ENCODE data around the gene NRIP2. TPM values are rescaled to one million over a fixed set of nuclear protein-coding genes. Genes with fewer than 3 reads are reported as not detected.
A peak's percentile ranks its signal among the peaks of the same experiment; 100 is the strongest.

The NRIP2 gene, protein sequence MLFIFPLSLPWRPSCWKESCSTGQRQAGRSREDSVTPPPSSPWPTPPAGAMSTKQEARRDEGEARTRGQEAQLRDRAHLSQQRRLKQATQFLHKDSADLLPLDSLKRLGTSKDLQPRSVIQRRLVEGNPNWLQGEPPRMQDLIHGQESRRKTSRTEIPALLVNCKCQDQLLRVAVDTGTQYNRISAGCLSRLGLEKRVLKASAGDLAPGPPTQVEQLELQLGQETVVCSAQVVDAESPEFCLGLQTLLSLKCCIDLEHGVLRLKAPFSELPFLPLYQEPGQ
- polyA plus RNA-seq (not detected in 2 replicates), polyA minus RNA-seq (not detected in 2 replicates)

- no peaks in the 10 kb centered on the region for H3K9me3 ChIP-seq (ENCODE audit: low read length)
- no peak within 1 kb of the TSS for H3K9ac ChIP-seq (ENCODE audit: low read length)
- no peaks in the 10 kb centered on the region for H3F3A ChIP-seq (ENCODE audit: insufficient read depth, low read length, poor library complexity, severe bottlenecking)
- peak; percentile 20 for TF ChIP-seq REST (IDR thresholded peaks at IDR 0.05; ENCODE audit: borderline replicate concordance)
- no peak for TF ChIP-seq POLR2AphosphoS5 (IDR thresholded peaks at IDR 0.05)
- H3K9me2 ChIP-seq (ENCODE audit: insufficient read depth, low read length) = no peaks in the 10 kb centered on the region
- no peak within 1 kb of the TSS for H3K4me3 ChIP-seq (ENCODE audit: low read length)
- H3K36me3 ChIP-seq (ENCODE audit: insufficient read depth, low read length) = no peaks in the 10 kb centered on the region
- H3K27ac ChIP-seq (ENCODE audit: low read length) = no peak within 1 kb of the TSS
- H4K20me1 ChIP-seq (ENCODE audit: insufficient read depth) = no peaks in the 10 kb centered on the region
- H3K4me2 ChIP-seq (ENCODE audit: low read length) = no peak within 1 kb of the TSS
- H3K79me2 ChIP-seq (replicated peaks; ENCODE audit: insufficient read depth, low read length) = no peaks in the 10 kb centered on the region
- H2AFZ ChIP-seq (ENCODE audit: low read depth, low read length) = no peak within 1 kb of the TSS
- no peaks in the 10 kb centered on the region for H3K27me3 ChIP-seq (ENCODE audit: insufficient read depth, low read depth, low read length)
Measured at GRCh38 chr12:2834581-2835491, at the start of gene NRIP2. Gene NRIP2 (minus strand): TSS chr12:2835035. CDS start chr12:2834983, 52 bp downstream.

DNA sequence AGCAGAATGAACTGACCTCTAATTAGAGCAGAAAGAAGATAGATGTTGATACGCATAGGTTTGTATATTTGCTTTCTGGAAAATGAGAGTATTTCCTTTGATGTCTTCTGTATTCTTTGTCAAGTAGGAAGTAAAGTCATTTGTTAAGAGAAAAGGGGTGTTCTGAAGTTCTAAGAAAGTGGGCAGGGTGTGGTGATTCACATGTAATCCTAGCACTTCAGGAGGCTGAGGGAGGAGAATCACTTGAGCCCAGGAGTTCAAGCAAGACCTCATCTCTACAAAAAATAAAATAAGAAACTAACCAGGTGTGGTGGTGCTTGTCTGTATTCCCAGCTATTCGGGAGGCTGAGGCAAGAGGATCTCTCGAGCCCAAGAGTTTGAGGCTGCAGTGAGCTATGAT, 45.0 kb upstream of the NRIP2 start:
- TF ChIP-seq, protein P1, sequence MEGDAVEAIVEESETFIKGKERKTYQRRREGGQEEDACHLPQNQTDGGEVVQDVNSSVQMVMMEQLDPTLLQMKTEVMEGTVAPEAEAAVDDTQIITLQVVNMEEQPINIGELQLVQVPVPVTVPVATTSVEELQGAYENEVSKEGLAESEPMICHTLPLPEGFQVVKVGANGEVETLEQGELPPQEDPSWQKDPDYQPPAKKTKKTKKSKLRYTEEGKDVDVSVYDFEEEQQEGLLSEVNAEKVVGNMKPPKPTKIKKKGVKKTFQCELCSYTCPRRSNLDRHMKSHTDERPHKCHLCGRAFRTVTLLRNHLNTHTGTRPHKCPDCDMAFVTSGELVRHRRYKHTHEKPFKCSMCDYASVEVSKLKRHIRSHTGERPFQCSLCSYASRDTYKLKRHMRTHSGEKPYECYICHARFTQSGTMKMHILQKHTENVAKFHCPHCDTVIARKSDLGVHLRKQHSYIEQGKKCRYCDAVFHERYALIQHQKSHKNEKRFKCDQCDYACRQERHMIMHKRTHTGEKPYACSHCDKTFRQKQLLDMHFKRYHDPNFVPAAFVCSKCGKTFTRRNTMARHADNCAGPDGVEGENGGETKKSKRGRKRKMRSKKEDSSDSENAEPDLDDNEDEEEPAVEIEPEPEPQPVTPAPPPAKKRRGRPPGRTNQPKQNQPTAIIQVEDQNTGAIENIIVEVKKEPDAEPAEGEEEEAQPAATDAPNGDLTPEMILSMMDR (IDR thresholded peaks at IDR 0.05; ENCODE audit: poor library complexity, severe bottlenecking) = no peak
- no peak for TF ChIP-seq TAF1 (IDR thresholded peaks at IDR 0.05; ENCODE audit: low read depth)
- TF ChIP-seq EZH2 (IDR thresholded peaks at IDR 0.05; ENCODE audit: borderline replicate concordance, insufficient read depth, low read length, poor library complexity, severe bottlenecking) = no peak
- TF ChIP-seq REST (IDR thresholded peaks at IDR 0.05; ENCODE audit: borderline replicate concordance) = no peak
- no peak for TF ChIP-seq MXI1 (conservative IDR thresholded peaks at IDR 0.05; ENCODE audit: poor library complexity, severe bottlenecking)
- no peak for TF ChIP-seq EP300 (conservative IDR thresholded peaks at IDR 0.05; ENCODE audit: poor library complexity, severe bottlenecking)
- no peak for TF ChIP-seq SMC3 (conservative IDR thresholded peaks at IDR 0.05; ENCODE audit: poor library complexity)
- no peak for TF ChIP-seq RAD21 (conservative IDR thresholded peaks at IDR 0.05)
- no peak for TF ChIP-seq POLR2AphosphoS5 (IDR thresholded peaks at IDR 0.05)
- no peaks in the 10 kb centered on the region for H3K27me3 ChIP-seq (ENCODE audit: insufficient read depth, low read depth, low read length)
- no peak overlapping the region for H3K4me3 ChIP-seq (ENCODE audit: low read length)
- no peak overlapping the region for H2AFZ ChIP-seq (ENCODE audit: low read depth, low read length)
- no peaks in the 10 kb centered on the region for H3K36me3 ChIP-seq (ENCODE audit: insufficient read depth, low read length)
- no peak overlapping the region for H3K4me2 ChIP-seq (ENCODE audit: low read length)
- peaks cover 32% of the 10 kb centered on the region for H3K79me2 ChIP-seq (replicated peaks; ENCODE audit: insufficient read depth, low read length)
- H3K9me3 ChIP-seq (ENCODE audit: low read length) = no peaks in the 10 kb centered on the region
- no peak overlapping the region for H3K9ac ChIP-seq (ENCODE audit: low read length)
- H3F3A ChIP-seq (ENCODE audit: insufficient read depth, low read length, poor library complexity, severe bottlenecking) = no peaks in the 10 kb centered on the region
- H4K20me1 ChIP-seq (ENCODE audit: insufficient read depth) = no peaks in the 10 kb centered on the region
- no peaks in the 10 kb centered on the region for H3K9me2 ChIP-seq (ENCODE audit: insufficient read depth, low read length)
- H3K27ac ChIP-seq (ENCODE audit: low read length) = no peak overlapping the region
